ENCODE results near the gene SESN2.
"Not testable (repeated sequence)": the region's sequence is repeated elsewhere in the genome, so short reads cannot be mapped to it uniquely, and the experiment has no call there.

Gene SESN2

DNA sequence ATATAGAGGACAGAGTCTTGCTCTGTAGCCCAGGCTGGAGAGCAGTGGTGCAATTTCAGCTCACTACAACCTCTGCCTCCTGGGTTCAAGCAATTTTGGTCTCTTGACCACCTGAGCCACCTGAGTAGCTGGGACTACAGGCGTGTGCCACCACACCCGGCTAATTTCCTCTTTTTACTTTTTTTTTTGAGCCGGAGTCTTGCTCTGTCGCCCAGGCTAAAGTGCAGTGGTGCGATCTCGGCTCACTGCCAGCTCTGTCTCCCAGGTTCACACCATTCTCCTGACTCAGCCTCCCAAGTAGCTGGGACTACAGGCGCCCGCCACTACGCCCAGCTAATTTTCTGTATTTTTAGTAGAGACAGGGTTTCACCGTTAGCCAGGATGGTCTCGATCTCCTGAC is 68.1 kb downstream of the SESN2 start:
- not testable (repeated sequence) for DNase-seq (ENCODE audit: low spot score)

DNA sequence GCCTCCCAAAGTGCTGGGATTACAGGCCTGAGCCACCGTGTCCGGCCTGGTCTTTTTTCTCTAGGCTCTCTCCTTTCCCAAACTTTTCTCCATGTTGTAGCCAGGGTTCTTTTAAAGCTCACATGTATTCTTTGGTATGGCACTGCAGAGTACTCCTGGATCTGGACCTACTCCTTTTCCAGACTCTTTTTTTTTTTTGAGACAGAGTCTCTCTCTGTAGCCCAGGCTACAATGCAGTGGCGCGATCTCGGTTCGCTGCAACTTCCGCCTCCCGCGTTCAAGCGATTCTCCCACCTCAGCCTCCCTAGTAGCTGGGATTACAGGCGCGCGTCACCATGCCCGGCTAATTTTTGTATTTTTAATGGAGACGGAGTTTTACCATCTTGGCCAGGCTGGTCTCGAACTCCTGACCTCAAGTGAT is 68.9 kb downstream of the SESN2 start:
- DNase-seq (ENCODE audit: low spot score): no peak

DNA sequence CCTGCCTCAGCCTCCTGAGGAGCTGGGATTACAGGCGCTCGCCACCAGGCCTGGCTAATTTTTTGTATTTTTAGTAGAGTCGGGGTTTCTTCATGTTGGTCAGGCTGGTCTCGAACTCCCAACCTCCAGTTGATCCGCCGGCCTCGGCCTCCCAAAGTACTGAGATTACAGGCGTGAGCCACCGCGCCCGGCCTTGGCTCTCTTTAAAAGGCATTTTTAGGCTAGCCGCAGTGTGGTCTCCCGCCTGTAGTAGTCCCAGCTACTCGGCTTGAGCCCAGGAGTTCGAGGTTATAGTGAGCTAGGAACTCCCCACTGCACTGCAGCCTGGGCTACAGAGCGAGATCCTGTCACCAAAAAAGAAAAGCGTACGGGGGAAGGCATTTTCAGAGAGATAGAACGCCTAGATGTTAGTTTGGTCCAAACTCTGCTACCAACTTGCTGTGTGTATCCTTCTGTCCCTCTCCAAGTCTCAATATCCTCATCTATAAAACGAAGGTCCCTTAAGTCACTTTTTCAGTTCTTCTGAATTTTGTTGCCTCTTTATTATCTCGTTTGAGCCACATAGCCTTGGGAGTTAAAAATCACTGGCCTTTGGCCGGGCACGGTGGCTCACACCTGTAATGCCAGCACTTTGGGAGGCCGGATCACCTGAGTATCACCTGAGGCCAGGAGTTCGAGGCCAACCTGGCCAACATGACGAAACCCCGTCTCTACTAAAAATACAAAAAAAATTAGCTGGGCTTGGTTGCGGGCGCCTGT is 70.3 kb downstream of the SESN2 start:
- DNase-seq (ENCODE audit: low spot score): peak; percentile 19

All from GM03348 (cell line).